Karpas-422 (cell line): ENCODE results near the gene DCDC1. TPM values are rescaled to one million over a fixed set of nuclear protein-coding genes. Genes with fewer than 3 reads are reported as not detected.
"Not testable (repeated sequence)": the region's sequence is repeated elsewhere in the genome, so short reads cannot be mapped to it uniquely, and the experiment has no call there.

ENCODE experiments used
- DNase-seq: peaks from one replicate; pipeline ENCODE4 v3.0.0-alpha.2; 2015
- H2AFZ ChIP-seq: fragments of 200-600 bp; sonication (generic); 2 replicates; pipeline ENCODE4 v1.6.1; 2014; ENCODE audit warnings: antibody characterized with exemption, low read length, mixed read lengths
- H3K27ac ChIP-seq: fragments of 200-600 bp; sonication (generic); 2 replicates; pipeline ENCODE4 v1.5.1; 2014; ENCODE audit warnings: mild to moderate bottlenecking, low read length, moderate library complexity
- H3K27me3 ChIP-seq: fragments of 200-600 bp; sonication (generic); 2 replicates; pipeline ENCODE4 v1.6.1; 2014; ENCODE audit warnings: low read length, mixed read lengths
- H3K36me3 ChIP-seq: fragments of 200-600 bp; sonication (generic); 2 replicates; pipeline ENCODE4 v1.6.1; 2014; ENCODE audit warnings: low read length, mixed read lengths; ENCODE audit not compliant: insufficient read depth
- H3K4me1 ChIP-seq: fragments of 200-600 bp; sonication (generic); 2 replicates; pipeline ENCODE4 v1.6.1; 2014; ENCODE audit warnings: mild to moderate bottlenecking, low read length, mixed read lengths
- H3K4me2 ChIP-seq: fragments of 200-600 bp; sonication (generic); 2 replicates; pipeline ENCODE4 v1.6.1; 2014; ENCODE audit warnings: low read length, low read depth, mild to moderate bottlenecking; ENCODE audit not compliant: poor library complexity, severe bottlenecking
- H3K4me3 ChIP-seq: fragments of 200-600 bp; sonication (generic); 2 replicates; pipeline ENCODE4 v1.5.1; 2014; ENCODE audit warnings: mild to moderate bottlenecking, antibody characterized with exemption, low read length, mixed read lengths
- H3K79me2 ChIP-seq: fragments of 200-600 bp; sonication (generic); 2 replicates; pipeline ENCODE4 v1.6.1; 2014; ENCODE audit warnings: mild to moderate bottlenecking, low read length, mixed read lengths
- H3K9ac ChIP-seq: fragments of 200-600 bp; sonication (generic); 2 replicates; pipeline ENCODE4 v1.6.0; 2014; ENCODE audit warnings: low read length
- H3K9me2 ChIP-seq: fragments of 200-600 bp; sonication (generic), shearing (Covaris generic); replicated peaks from 2 replicates; pipeline ENCODE4 v1.6.0; 2014; ENCODE audit warnings: mild to moderate bottlenecking, low read length, moderate library complexity; ENCODE audit not compliant: insufficient read depth
- H3K9me3 ChIP-seq: fragments of 300-700, 200-600 bp; sonication (generic); 2 replicates; pipeline ENCODE4 v1.6.1; 2014; ENCODE audit warnings: low read length, mixed read lengths
- H4K20me1 ChIP-seq: fragments of 200-600 bp; sonication (generic); 2 replicates; pipeline ENCODE4 v1.6.1; 2014; ENCODE audit warnings: mild to moderate bottlenecking, antibody characterized with exemption, low read length, low read depth; ENCODE audit not compliant: insufficient read depth
- total RNA-seq: library from RNA; depleted of rRNA; stranded (reverse); fragments of >200 nt; shearing (Covaris generic); gene quantifications from 2 replicates; pipeline ENCODE4 v1.2.3, GENCODE V29; 2014; ENCODE audit warnings: low replicate concordance

The DCDC1 gene
- total RNA-seq, 1 experiment from 2014 or later = not detected

DNA sequence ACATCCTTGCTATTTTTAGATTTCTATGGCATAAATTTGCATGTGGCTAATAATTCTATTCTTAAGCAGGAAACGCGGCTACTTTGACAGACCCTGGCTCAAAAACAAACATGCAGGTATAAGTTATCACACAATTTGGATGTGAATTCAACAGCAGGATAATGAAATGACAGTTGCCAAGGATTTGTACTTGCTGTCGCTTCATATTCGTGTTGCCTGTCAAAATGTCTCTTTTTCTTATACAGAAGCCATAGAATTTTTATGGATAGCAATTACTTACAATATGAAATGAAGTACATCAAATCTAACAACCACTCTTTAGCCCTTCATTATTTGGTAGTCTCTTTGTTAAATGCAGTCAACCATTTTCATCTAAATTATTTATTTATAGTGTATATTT, 46.4 kb downstream of the DCDC1 start:
- Histone ChIP-seq H3K27ac (no peak overlapping the region), H3K36me3 (no peaks in the 10 kb centered on the region), H3K27me3 (no peaks in the 10 kb centered on the region), H2AFZ (no peak overlapping the region), H3K9me2 (no peaks in the 10 kb centered on the region), H3K4me3 (no peak overlapping the region), H3K79me2 (no peaks in the 10 kb centered on the region), H3K9me3 (no peaks in the 10 kb centered on the region), H3K4me1 (no peaks in the 10 kb centered on the region), H3K4me2 (no peak overlapping the region), H4K20me1 (no peaks in the 10 kb centered on the region), H3K9ac (no peak overlapping the region)
- DNase-seq = no peak

- not testable (repeated sequence) for H2AFZ ChIP-seq, H4K20me1 ChIP-seq, H3K9ac ChIP-seq, DNase-seq, H3K27ac ChIP-seq, H3K4me3 ChIP-seq, H3K27me3 ChIP-seq, H3K4me2 ChIP-seq, H3K9me2 ChIP-seq, H3K36me3 ChIP-seq, H3K9me3 ChIP-seq, H3K4me1 ChIP-seq, H3K79me2 ChIP-seq
Measured at GRCh38 chr11:31321494-31321893, 48.0 kb downstream of the DCDC1 start.

GRCh38 chr11:31303644-31304180, 65.8 kb downstream of the DCDC1 start:
- Histone ChIP-seq H3K9me2 (no peaks in the 10 kb centered on the region), H3K9me3 (no peaks in the 10 kb centered on the region), H3K4me3 (no peak overlapping the region), H4K20me1 (no peaks in the 10 kb centered on the region), H2AFZ (no peak overlapping the region; the same call in 1 of the 2 replicates), H3K9ac (no peak overlapping the region), H3K4me2 (no peak overlapping the region), H3K27ac (no peak overlapping the region), H3K4me1 (no peaks in the 10 kb centered on the region), H3K27me3 (no peaks in the 10 kb centered on the region), H3K79me2 (no peaks in the 10 kb centered on the region), H3K36me3 (no peaks in the 10 kb centered on the region)
- no peak for DNase-seq

DNA sequence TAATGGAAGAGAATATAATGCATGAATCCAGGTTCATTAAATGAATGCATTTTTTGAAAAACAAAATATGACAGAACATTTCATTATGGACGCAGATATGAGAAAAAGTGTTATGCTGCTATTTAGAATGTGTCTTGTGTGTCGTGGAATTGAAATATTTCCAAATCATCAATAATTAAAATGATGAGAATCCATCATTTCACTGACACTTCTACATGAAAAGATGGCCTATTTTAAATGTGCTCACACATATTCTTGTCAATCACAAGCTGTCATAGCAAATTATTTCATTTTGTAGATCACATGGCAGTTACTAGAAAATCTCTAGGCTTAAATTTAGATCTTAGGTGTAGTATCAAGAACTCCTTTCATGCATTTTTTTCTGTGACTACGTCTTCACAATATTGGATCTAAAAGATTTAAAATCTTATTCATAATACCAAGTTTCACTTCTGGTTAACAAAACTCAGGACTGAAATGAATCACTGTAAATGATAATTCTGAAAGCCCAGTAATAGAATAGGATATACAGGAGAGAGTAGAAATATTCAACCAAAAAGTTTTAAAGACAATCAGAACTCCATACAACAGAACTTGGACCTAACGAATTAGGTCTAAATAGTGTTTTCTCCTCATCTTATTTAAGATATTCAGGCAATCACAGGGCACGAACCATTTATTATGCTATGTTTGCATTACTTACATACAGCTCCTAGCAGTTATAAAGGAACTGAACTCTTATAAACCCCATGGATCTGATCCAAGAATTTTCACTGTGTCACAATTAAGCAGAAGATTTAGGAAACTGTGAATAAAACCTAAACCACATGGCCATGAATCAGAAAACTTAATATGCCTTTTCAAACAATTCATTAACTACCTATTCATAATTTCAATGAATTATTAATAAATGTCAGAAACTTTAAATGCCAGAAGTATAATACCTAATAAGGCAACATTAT, 67.7 kb downstream of the DCDC1 start:
- Histone ChIP-seq H4K20me1 (no peaks in the 10 kb centered on the region), H3K79me2 (no peaks in the 10 kb centered on the region), H3K4me2 (no peak overlapping the region), H3K4me3 (no peak overlapping the region), H3K36me3 (no peaks in the 10 kb centered on the region), H2AFZ (no peak overlapping the region), H3K9me2 (no peaks in the 10 kb centered on the region), H3K9ac (no peak overlapping the region), H3K9me3 (no peaks in the 10 kb centered on the region), H3K27me3 (no peaks in the 10 kb centered on the region), H3K4me1 (no peaks in the 10 kb centered on the region), H3K27ac (no peak overlapping the region)
- DNase-seq = no peak

DNA sequence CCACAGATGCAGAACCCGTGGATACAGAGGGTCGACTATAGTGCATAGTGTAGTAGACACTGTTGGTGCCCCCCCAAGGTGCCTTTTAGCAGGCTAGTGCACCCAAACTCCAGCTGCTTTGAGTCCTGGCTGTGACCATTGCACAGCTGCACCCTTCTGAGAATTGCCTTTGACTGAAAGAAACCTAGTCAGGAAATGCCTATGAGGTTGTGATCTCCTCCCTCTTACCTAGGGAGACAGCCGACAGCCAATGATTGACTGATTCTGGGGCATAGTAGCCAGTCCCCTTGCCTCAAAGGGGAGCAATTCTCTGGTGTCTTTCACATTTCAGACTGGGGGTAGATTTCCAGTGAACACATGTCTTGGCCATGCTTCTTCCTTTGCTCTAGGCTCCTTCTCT, 74.2 kb downstream of the DCDC1 start:
- Histone ChIP-seq H3K36me3 (no peaks in the 10 kb centered on the region), H2AFZ (no peak overlapping the region), H4K20me1 (no peaks in the 10 kb centered on the region), H3K9me3 (no peaks in the 10 kb centered on the region), H3K9ac (no peak overlapping the region), H3K4me3 (no peak overlapping the region), H3K27me3 (no peaks in the 10 kb centered on the region), H3K4me2 (no peak overlapping the region), H3K9me2 (no peaks in the 10 kb centered on the region), H3K4me1 (no peaks in the 10 kb centered on the region), H3K27ac (no peak overlapping the region), H3K79me2 (no peaks in the 10 kb centered on the region)
- DNase-seq = no peak

GRCh38 chr11:31273527-31273926, 96.0 kb downstream of the DCDC1 start:
- H2AFZ ChIP-seq, H4K20me1 ChIP-seq, H3K9me3 ChIP-seq, H3K9me2 ChIP-seq, H3K4me2 ChIP-seq, H3K27ac ChIP-seq, H3K27me3 ChIP-seq, H3K9ac ChIP-seq, DNase-seq, H3K4me1 ChIP-seq, H3K4me3 ChIP-seq, H3K36me3 ChIP-seq, H3K79me2 ChIP-seq: not testable (repeated sequence)

GRCh38 chr11:31267720-31268119, 101.8 kb downstream of the DCDC1 start:
- no peak overlapping the region for H3K4me2 ChIP-seq
- no peaks in the 10 kb centered on the region for H3K27me3 ChIP-seq
- H4K20me1 ChIP-seq = no peaks in the 10 kb centered on the region
- H3K9me2 ChIP-seq = no peaks in the 10 kb centered on the region
- H3K36me3 ChIP-seq = no peaks in the 10 kb centered on the region
- H2AFZ ChIP-seq = no peak overlapping the region
- no peak for DNase-seq
- H3K4me1 ChIP-seq = no peaks in the 10 kb centered on the region
- H3K4me3 ChIP-seq = no peak overlapping the region
- no peaks in the 10 kb centered on the region for H3K9me3 ChIP-seq
- H3K9ac ChIP-seq = no peak overlapping the region
- no peak overlapping the region for H3K27ac ChIP-seq
- no peaks in the 10 kb centered on the region for H3K79me2 ChIP-seq

DNA sequence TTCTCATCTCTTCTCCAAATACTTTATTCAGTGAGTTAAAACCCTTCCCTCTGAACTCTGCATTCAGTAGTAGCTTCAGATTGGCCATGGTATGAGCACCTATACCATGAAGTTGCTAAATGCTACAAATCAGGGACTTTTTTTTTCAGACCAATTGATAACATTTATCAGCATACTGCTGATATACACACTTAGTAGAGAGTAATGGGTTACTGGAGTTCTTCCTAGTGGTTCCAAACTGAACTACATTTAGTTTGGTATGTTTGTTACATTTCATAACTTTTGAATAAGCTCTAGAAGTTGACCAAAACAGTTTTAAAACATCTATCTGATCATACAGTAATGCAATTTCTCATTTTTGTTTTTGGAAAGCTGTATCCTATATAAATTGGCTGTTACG, 104.7 kb downstream of the DCDC1 start:
- DNase-seq = no peak
- H3K27me3 ChIP-seq = no peaks in the 10 kb centered on the region
- H2AFZ ChIP-seq = no peak overlapping the region
- no peak overlapping the region for H3K27ac ChIP-seq
- H3K36me3 ChIP-seq = no peaks in the 10 kb centered on the region
- no peaks in the 10 kb centered on the region for H4K20me1 ChIP-seq
- no peaks in the 10 kb centered on the region for H3K4me1 ChIP-seq
- H3K4me3 ChIP-seq = no peak overlapping the region
- H3K9ac ChIP-seq = no peak overlapping the region
- no peak overlapping the region for H3K4me2 ChIP-seq
- H3K9me2 ChIP-seq = no peaks in the 10 kb centered on the region
- H3K9me3 ChIP-seq = no peaks in the 10 kb centered on the region
- no peaks in the 10 kb centered on the region for H3K79me2 ChIP-seq
